PC-3 (cell line): ENCODE data around the gene TGIF2.

Experiments
- EZH2 ChIP-seq: fragments of 300-600 bp; sonication (generic); IDR thresholded peaks from one replicate; pipeline ENCODE4 v1.6.1; 2017; ENCODE audit warnings: antibody characterized with exemption, mild to moderate bottlenecking, low read length; ENCODE audit not compliant: unreplicated experiment
- TF ChIP-seq, protein P1 (sequence below): fragments of 300-600 bp; sonication (generic); conservative IDR thresholded peaks from 2 replicates; pipeline ENCODE4 v1.5.1; 2017; ENCODE audit warnings: antibody characterized with exemption, low read depth, mild to moderate bottlenecking, low read length

DNA sequence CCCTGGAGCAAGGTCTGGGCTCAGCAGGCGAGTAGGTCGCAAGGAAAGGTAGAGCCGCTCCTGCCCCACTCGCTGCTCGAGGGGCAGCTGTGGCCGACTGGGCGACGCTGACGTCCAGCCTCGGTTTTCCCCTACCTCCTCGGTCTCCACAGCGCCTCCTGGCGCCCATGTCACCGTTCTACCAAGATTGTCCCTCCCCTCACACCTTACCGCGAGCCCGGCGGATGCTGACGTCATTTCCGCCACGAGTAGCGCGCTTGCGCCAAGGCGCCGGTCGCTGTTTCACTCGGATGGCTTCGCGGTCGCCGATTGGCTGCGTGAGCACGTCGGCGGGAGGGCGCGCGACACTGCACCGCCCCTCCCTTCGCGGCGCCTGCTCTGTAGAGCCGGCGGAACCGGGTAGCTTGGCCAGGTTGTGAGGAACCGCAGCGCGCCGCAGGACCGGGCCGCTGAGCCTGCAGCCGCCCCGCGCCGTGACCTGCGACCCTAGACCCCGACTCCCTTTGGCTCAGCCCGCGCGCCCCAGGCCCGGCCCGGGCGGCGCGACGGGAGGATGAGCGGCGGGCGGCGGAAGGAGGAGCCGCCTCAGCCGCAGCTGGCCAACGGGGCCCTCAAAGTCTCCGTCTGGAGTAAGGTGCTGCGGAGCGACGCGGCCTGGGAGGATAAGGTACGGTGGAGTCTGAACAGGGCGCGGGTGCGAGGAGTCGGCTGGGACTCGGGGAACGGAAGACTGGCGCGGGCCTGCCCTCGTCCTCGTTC, 32.2 kb downstream of the TGIF2 start, which contains the start of gene RAB5IF:
- TF ChIP-seq, protein P1, sequence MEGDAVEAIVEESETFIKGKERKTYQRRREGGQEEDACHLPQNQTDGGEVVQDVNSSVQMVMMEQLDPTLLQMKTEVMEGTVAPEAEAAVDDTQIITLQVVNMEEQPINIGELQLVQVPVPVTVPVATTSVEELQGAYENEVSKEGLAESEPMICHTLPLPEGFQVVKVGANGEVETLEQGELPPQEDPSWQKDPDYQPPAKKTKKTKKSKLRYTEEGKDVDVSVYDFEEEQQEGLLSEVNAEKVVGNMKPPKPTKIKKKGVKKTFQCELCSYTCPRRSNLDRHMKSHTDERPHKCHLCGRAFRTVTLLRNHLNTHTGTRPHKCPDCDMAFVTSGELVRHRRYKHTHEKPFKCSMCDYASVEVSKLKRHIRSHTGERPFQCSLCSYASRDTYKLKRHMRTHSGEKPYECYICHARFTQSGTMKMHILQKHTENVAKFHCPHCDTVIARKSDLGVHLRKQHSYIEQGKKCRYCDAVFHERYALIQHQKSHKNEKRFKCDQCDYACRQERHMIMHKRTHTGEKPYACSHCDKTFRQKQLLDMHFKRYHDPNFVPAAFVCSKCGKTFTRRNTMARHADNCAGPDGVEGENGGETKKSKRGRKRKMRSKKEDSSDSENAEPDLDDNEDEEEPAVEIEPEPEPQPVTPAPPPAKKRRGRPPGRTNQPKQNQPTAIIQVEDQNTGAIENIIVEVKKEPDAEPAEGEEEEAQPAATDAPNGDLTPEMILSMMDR = peak; percentile 90
- TF ChIP-seq EZH2 = no peak
